Measurements from ENCODE around the gene LEFTY2. TPM values are rescaled to one million over a fixed set of nuclear protein-coding genes. Genes with fewer than 3 reads are reported as not detected.
A peak's percentile ranks its signal among the peaks of the same experiment; 100 is the strongest.

LEFTY2 gene
- total and polyA plus RNA-seq, 10 of the 15 experiments (the other 5 are each of a cell fraction or from before 2014, with no cell fraction given) = not detected

GRCh38 chr1:225942574-225942973 is 1.6 kb upstream of the LEFTY2 start (continued):
- peak; percentile 28 to 39; a peak in 1 of 4 replicates for TF ChIP-seq IKZF2 (IDR thresholded peaks at IDR 0.05)
- peak; percentile 37; the same call in 1 of the 2 replicates for TF ChIP-seq SPI1 (IDR thresholded peaks at IDR 0.05; ENCODE audit: borderline replicate concordance, insufficient read depth, low read depth, low read length)

GRCh38 chr1:225941942-225942222 is 862 bp upstream of the LEFTY2 start:
- ChIA-PET SMC1A (ENCODE audit: uncharacterized antibody, unreplicated experiment) (no interaction called here), RAD21 (ENCODE audit: unreplicated experiment) (no interaction called here), CTCF (interaction anchor here (1.5 kb wide), 1 partner anchor 45 kb away, joined by 3 read pairs; no protein-coding TSS in a partner anchor), POLR2A (no interaction called here)
- Histone ChIP-seq H3K27ac (ENCODE audit: control insufficient read depth, insufficient read depth) (no peak overlapping the region), H3K9ac (ENCODE audit: control insufficient read depth, insufficient read depth, low read length) (no peak overlapping the region), H4K20me1 (ENCODE audit: control insufficient read depth, insufficient read depth) (no peaks in the 10 kb centered on the region), H3K79me2 (ENCODE audit: control insufficient read depth, insufficient read depth, low read length) (no peaks in the 10 kb centered on the region), H2AFZ (ENCODE audit: control insufficient read depth, low read depth, low read length) (no peak overlapping the region), H3K36me3 (ENCODE audit: control insufficient read depth in 2 of 2, insufficient read depth in 2 of 2, low read length in 1 of 2) (no peaks in the 10 kb centered on the region), H3K9me3 (replicated peaks; ENCODE audit: control insufficient read depth, insufficient read depth, low read length) (no peaks in the 10 kb centered on the region), H3K4me2 (ENCODE audit: control insufficient read depth, insufficient read depth) (no peak overlapping the region), H3K4me1 (ENCODE audit: control insufficient read depth, insufficient read depth, low read length) (peaks cover 24% of the 10 kb centered on the region), H3K4me3 (no peak overlapping the region), H3K27me3 (replicated peaks in 1 of 2; ENCODE audit: control insufficient read depth in 2 of 2, insufficient read depth in 2 of 2, low read length in 1 of 2) (no peaks in the 10 kb centered on the region)
- TF ChIP-seq SMC3 (IDR thresholded peaks at IDR 0.05; ENCODE audit: borderline replicate concordance, low read length) = no peak
- TF ChIP-seq ELK1 (IDR thresholded peaks at IDR 0.05; ENCODE audit: low read depth, low read length) = no peak
- TF ChIP-seq CEBPB (IDR thresholded peaks at IDR 0.05; ENCODE audit: borderline replicate concordance in 1 of 2, low read depth in 2 of 2, low read length in 2 of 2) = no peak
- TF ChIP-seq ZBTB4 (CRISPR knock-in tag; IDR thresholded peaks at IDR 0.05) = no peak
- TF ChIP-seq MEF2B (IDR thresholded peaks at IDR 0.05; ENCODE audit: partially characterized antibody, poor library complexity, severe bottlenecking) = no peak
- 0 out of 2 replicates have a peak, but pooled peaks have one; percentile 3 for TF ChIP-seq RAD51 (IDR thresholded peaks at IDR 0.05)
- DNase-seq (ENCODE audit: low read depth, low spot score) (no peak), ATAC-seq (no peak), FAIRE-seq (peak; percentile 35)
- in situ Hi-C loops (cut with MboI) (no loop called here), intact Hi-C loops (cut with micrococcal nuclease; ENCODE audit: unreplicated experiment) (no loop called here)
- no TSS peak for BruUV-seq (replicated peaks)
- WGBS (ENCODE audit: insufficient coverage, insufficient replicate concordance, low lambda C conversion rate, missing lambda C conversion rate) = 25% methylated on average over 1 of the region's 1 CpG
